GM13977 (cell line): ENCODE results near the gene EIF4E3.

Source experiments
- DNase-seq: peaks from one replicate; pipeline ENCODE4 v3.0.0; 2012; ENCODE audit warnings: low spot score
- in situ Hi-C: fragments of 300-500 bp; cut with MboI; formaldehyde crosslinking; loops from one replicate; pipeline ENCODE4 v1.12.0; 2022; ENCODE audit warnings: low sequenced_read_pairs, low pct_unique_long_range_greater_than_20kb, mixed read lengths, inconsistent platforms; ENCODE audit not compliant: unreplicated experiment
- TF ChIP-seq, protein P1 (sequence below): IDR thresholded peaks from 2 replicates; pipeline ENCODE4 v1.5.1; 2012; ENCODE audit warnings: mild to moderate bottlenecking, control low read depth; ENCODE audit not compliant: insufficient read depth; ENCODE audit errors: extremely low read depth, missing control alignments

EIF4E3 gene

DNA sequence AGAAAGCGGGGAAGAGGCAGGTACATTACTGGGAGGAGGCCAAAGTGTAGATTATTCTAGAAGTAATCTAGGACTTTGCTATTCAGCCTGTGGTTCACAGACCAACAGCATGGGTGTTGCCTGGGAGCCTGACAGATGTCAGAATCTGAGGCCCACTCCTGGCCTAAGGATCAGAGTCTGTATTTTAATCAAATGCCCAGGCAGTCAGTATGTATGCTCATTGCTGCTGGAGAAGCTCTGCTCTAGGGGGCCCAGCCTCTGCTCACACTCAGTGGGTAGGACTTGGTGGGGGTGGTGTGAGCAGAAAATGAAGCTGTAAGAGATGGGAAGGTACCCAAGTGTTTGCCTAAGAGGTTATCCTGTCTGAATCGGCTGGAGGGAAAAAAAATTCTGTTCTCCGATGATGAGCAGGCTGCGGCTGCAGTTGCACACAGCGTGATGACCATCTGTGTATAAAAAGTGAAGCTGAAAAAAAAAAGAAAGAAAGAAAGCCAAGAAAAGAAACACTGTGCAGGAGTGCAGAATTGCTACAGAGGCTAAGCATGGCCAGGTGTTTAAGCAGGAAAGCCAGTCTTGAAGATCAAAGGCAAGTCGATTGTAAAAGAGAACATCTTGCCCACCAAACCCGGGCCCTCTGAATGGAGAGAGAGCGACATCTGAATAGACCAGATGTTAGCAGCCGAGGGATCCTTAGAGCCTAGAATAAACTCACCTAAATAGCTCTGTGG is 65.2 kb downstream of the EIF4E3 start:
- TF ChIP-seq, protein P1, sequence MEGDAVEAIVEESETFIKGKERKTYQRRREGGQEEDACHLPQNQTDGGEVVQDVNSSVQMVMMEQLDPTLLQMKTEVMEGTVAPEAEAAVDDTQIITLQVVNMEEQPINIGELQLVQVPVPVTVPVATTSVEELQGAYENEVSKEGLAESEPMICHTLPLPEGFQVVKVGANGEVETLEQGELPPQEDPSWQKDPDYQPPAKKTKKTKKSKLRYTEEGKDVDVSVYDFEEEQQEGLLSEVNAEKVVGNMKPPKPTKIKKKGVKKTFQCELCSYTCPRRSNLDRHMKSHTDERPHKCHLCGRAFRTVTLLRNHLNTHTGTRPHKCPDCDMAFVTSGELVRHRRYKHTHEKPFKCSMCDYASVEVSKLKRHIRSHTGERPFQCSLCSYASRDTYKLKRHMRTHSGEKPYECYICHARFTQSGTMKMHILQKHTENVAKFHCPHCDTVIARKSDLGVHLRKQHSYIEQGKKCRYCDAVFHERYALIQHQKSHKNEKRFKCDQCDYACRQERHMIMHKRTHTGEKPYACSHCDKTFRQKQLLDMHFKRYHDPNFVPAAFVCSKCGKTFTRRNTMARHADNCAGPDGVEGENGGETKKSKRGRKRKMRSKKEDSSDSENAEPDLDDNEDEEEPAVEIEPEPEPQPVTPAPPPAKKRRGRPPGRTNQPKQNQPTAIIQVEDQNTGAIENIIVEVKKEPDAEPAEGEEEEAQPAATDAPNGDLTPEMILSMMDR, result no peak

DNA sequence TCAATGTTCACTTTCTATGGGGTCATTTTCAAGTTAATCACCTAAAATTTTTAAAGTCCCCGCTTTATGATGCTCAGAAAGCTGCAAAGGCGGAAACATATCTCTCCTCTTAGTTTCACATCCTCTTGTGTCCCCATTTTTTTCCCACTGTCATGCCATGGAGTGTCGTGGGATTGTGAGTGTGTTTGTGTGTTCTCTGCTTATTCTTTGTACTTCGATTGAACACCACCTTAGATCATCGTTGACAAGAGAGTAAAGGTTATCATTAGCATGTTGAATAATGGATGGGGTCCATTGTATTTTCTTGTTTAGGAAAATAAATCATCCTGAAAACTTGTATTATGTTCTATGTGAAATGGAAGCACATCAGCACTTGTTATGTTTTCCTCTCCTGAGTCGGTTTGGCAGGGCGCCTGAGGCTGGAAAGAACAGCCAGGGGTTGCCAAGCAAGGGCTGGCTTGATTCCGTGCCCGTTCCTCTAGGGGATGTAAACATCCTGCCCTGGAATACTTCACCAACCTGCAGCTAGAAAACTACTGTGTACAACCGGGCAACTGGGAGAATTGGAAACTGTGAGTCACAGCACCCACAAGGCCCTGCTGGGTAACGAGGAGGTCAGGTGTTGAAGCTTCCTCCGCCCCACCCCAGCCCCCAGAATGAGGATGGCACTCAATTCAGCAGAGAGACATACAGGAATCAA is 67.2 kb downstream of the EIF4E3 start:
- no peak for DNase-seq
- TF ChIP-seq, protein P1, result no peak
- in situ Hi-C loops, result no loop called here

More for the DNA sequence above, 65.2 kb downstream of the EIF4E3 start:
- in situ Hi-C loops, result no loop called here
- DNase-seq, result no peak

DNA sequence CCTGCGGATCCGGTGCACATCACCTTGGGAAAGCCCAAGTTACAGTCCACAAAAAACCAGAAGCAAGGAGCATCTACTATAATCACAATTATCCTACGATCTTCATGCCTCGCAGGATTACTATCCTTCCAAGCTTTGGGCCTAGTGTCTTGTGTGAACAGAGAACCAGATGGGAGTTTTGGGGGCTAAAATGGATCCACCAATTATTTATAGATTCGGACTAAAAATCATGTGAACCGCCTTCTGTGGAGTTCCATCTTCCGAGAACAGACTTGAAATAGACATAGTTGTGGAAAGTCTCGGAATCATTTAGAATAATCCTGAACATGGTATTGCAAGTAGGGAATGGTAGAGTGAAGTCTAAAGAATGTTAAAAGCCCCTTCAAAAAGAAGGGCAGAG is 70.1 kb downstream of the EIF4E3 start:
- in situ Hi-C loops, result no loop called here
- no peak for DNase-seq
- TF ChIP-seq, protein P1, result no peak

- TF ChIP-seq, protein P1, result no peak
- no peak for DNase-seq
- in situ Hi-C loops, result no loop called here
Observed at GRCh38 chr3:71653414-71653807, 71.8 kb downstream of the EIF4E3 start.

DNA sequence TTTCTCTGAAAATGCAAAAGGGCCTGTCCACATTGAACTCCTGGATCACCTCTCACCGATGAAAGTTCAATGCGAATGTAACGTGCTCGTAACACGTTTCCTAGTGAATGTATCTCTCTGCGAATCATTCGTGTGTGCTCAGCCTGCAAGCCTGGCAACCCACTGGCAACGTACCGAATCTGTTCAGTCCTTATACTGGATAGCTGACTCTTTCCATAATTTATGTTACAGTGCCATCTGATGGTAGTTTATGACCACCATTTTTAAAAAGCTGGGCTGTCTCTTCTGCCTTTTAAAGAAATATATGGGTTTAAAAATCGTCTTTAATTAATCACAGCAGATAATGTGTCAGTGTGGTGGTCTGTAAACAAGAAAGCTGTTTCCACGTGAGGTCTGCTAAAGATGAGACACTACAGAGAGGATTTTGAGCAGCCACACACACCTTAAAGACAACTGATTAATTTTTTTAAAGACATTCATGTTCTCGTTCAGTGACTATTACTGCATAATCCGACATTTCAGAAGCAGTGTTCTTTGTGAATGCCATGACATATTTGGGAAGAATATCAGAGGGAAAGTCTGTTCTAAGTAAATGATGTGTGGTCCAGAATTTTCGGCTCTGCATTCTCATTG is 72.3 kb downstream of the EIF4E3 start:
- in situ Hi-C loops, result no loop called here
- DNase-seq, result peak; percentile 45
- TF ChIP-seq, protein P1, result peak; percentile 37

DNA sequence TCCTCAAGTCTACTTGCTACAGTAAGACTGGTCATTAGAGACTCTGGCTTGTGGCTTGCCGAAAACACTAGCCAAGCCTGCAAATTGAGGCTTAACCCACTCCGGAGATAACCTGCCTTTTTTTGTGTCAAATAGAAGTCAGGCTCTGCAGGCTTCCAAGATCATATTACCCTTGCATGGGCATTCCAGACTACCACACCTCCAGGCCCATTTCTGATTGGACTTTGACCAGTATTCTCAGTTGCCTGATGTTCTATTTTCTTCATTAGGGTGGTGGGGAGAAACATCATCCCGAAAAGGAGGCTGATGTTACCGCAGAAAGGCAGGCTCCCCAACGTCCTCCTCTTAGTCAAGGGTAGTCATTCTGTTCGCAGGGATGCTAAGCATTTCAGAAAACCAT is 73.6 kb downstream of the EIF4E3 start:
- TF ChIP-seq, protein P1, result no peak
- in situ Hi-C loops, result no loop called here
- no peak for DNase-seq
